Measurements from ENCODE around the gene MACF1.
"Not testable (repeated sequence)": the region's sequence is repeated elsewhere in the genome, so short reads cannot be mapped to it uniquely, and the experiment has no call there.

MACF1 gene

GRCh38 chr1:39498096-39498710 lies 293.7 kb downstream of the MACF1 start:
- DNase-seq: not testable (repeated sequence)

GRCh38 chr1:39498821-39499220 lies 294.3 kb downstream of the MACF1 start:
- not testable (repeated sequence) for DNase-seq

- no peak for DNase-seq
These were observed 295.2 kb downstream of the MACF1 start for GRCh38 chr1:39499668-39500067.

GRCh38 chr1:39500862-39501389 lies 296.4 kb downstream of the MACF1 start:
- no peak for DNase-seq

GRCh38 chr1:39501666-39502065 lies 297.2 kb downstream of the MACF1 start:
- DNase-seq: no peak

- not testable (repeated sequence) for DNase-seq
These were observed 299.9 kb downstream of the MACF1 start for GRCh38 chr1:39504436-39504835.

- DNase-seq: no peak
These were observed 300.8 kb downstream of the MACF1 start for GRCh38 chr1:39505289-39505688.

GRCh38 chr1:39507230-39507928 lies 302.9 kb downstream of the MACF1 start:
- DNase-seq: no peak

GRCh38 chr1:39508266-39508665 lies 303.8 kb downstream of the MACF1 start:
- DNase-seq: no peak

- peak; percentile 55 for DNase-seq
These were observed 304.4 kb downstream of the MACF1 start for GRCh38 chr1:39508857-39509305.

GRCh38 chr1:39509360-39510009 lies 305.0 kb downstream of the MACF1 start:
- peak; percentile 79 for DNase-seq

GRCh38 chr1:39510570-39511186 lies 306.2 kb downstream of the MACF1 start:
- not testable (repeated sequence) for DNase-seq

GRCh38 chr1:39511477-39511876 lies 307.0 kb downstream of the MACF1 start:
- DNase-seq: not testable (repeated sequence)

GRCh38 chr1:39512234-39512847 lies 307.8 kb downstream of the MACF1 start:
- not testable (repeated sequence) for DNase-seq

- DNase-seq: not testable (repeated sequence)
These were observed 310.2 kb downstream of the MACF1 start for GRCh38 chr1:39514710-39515124.

- not testable (repeated sequence) for DNase-seq
These were observed 310.9 kb downstream of the MACF1 start for GRCh38 chr1:39515131-39516086.

- not testable (repeated sequence) for DNase-seq
These were observed 312.3 kb downstream of the MACF1 start for GRCh38 chr1:39516841-39517240.

- not testable (repeated sequence) for DNase-seq
These were observed 313.4 kb downstream of the MACF1 start for GRCh38 chr1:39517936-39518335.

GRCh38 chr1:39519376-39519775 lies 314.9 kb downstream of the MACF1 start:
- not testable (repeated sequence) for DNase-seq

- DNase-seq: not testable (repeated sequence)
These were observed 317.7 kb downstream of the MACF1 start for GRCh38 chr1:39522221-39522620.
